ENCODE measurements around the gene MAPK4. TPM values are rescaled to one million over a fixed set of nuclear protein-coding genes. Genes with fewer than 3 reads are reported as not detected.

The MAPK4 gene
- total and polyA plus RNA-seq, 2 of the 4 experiments (the other 2 are of a cell fraction): not detected

- POLR2A ChIA-PET (ENCODE audit: unreplicated experiment): no interaction called here
Measured at GRCh38 chr18:50717563-50717962, 157.7 kb downstream of the MAPK4 start.

More at GRCh38 chr18:50717563-50717962, 157.7 kb downstream of the MAPK4 start:
- Histone ChIP-seq H3K4me2 (ENCODE audit: low read depth, low read length) (no peak overlapping the region), H2AFZ (replicated peaks; ENCODE audit: low read length, poor library complexity) (no peak overlapping the region), H3K14ac (replicated peaks; ENCODE audit: low read depth, low read length) (no peak overlapping the region), H2BK5ac (ENCODE audit: low read depth, low read length, poor library complexity, severe bottlenecking) (no peak overlapping the region), H3K9me1 (ENCODE audit: insufficient read depth, low read length) (no peaks in the 10 kb centered on the region), H3K79me1 (ENCODE audit: low read depth in 1 of 2, low read length in 2 of 2) (no peaks in the 10 kb centered on the region), H4K8ac (ENCODE audit: low read depth in 2 of 2, low read length in 2 of 2) (no peak overlapping the region), H4K5ac (ENCODE audit: low read depth, low read length) (no peak overlapping the region), H4K20me1 (ENCODE audit: insufficient read depth, low read length) (no peaks in the 10 kb centered on the region), H4K91ac (ENCODE audit: insufficient read depth, low read depth, low read length) (no peak overlapping the region), H3K9me3 (ENCODE audit: control insufficient read depth, insufficient read depth, low read length) (no peaks in the 10 kb centered on the region), H2BK15ac (ENCODE audit: low read depth, low read length) (no peak overlapping the region), H3K4me1 (ENCODE audit: control insufficient read depth, insufficient read depth, low read length) (no peaks in the 10 kb centered on the region), H3K18ac (ENCODE audit: low read depth, low read length) (no peak overlapping the region), H3K27me3 (ENCODE audit: control insufficient read depth, insufficient read depth, low read length) (no peaks in the 10 kb centered on the region), H3K27ac (ENCODE audit: insufficient read depth, low read length) (no peak overlapping the region), H3K9ac (ENCODE audit: low read depth, low read length) (no peak overlapping the region), H3K4ac (ENCODE audit: low read depth, low read length) (no peak overlapping the region), H2AK5ac (ENCODE audit: low read depth, low read length) (no peak overlapping the region), H2AK9ac (replicated peaks; ENCODE audit: low read depth, low read length, poor library complexity) (no peak overlapping the region), H2BK120ac (ENCODE audit: low read depth, low read length) (no peak overlapping the region), H3K36me3 (ENCODE audit: control insufficient read depth, insufficient read depth, low read length) (no peaks in the 10 kb centered on the region), H3K4me3 (ENCODE audit: insufficient read depth, low read depth, low read length) (no peak overlapping the region), H3K56ac (ENCODE audit: extremely low read depth, insufficient read depth, low read length) (no peak overlapping the region), H2BK20ac (ENCODE audit: low read depth, low read length) (no peak overlapping the region), H3K23ac (ENCODE audit: low read depth, low read length) (no peak overlapping the region)
- no peak for TF ChIP-seq MAFK (IDR thresholded peaks at IDR 0.05; ENCODE audit: low read depth, low read length)
- dilution Hi-C loops (cut with HindIII; ENCODE audit: low sequenced_read_pairs, unreplicated experiment) (no loop called here), intact Hi-C loops (cut with micrococcal nuclease) (no loop called here), in situ Hi-C loops (cut with MboI; ENCODE audit: low sequenced_read_pairs) (no loop called here)
- CTCF ChIA-PET: no interaction called here
- BruUV-seq (replicated peaks): no TSS peak
- no CpG with 5 or more reads among the region's 2 CpGs for WGBS, 2 experiments (ENCODE audit: extremely low coverage in 2 of 2, insufficient read length in 1 of 2)
- no peak for DNase-seq
- ATAC-seq (ENCODE audit: low read depth): no peak
